ENCODE results near the gene GSTM3. TPM values are rescaled to one million over a fixed set of nuclear protein-coding genes. Genes with fewer than 3 reads are reported as not detected.
A peak's percentile ranks its signal among the peaks of the same experiment; 100 is the strongest.

The GSTM3 gene
- total and polyA plus RNA-seq, 2 of the 13 experiments (the other 11 are each of a cell fraction or from before 2014, with no cell fraction given), result 127 to 142 TPM

GRCh38 chr1:109771712-109772657, 31.1 kb upstream of the GSTM3 start (continued):
- TF ChIP-seq FOXM1 (CRISPR knock-in tag; IDR thresholded peaks at IDR 0.05), result no peak
- no peak for TF ChIP-seq IKZF4 (CRISPR knock-in tag; IDR thresholded peaks at IDR 0.05; ENCODE audit: borderline replicate concordance, low read depth, not compliant biosample characterization)
- TF ChIP-seq EHMT2 (IDR thresholded peaks at IDR 0.05; ENCODE audit: borderline replicate concordance, low read depth, low read length), result no peak
- no peak for TF ChIP-seq REST (IDR thresholded peaks at IDR 0.05; ENCODE audit: borderline replicate concordance in 1 of 2, low read depth in 1 of 2, low read length in 2 of 2)
- no peak for TF ChIP-seq FOXJ3 (CRISPR knock-in tag; IDR thresholded peaks at IDR 0.05; ENCODE audit: borderline replicate concordance)
- TF ChIP-seq RCOR2 (CRISPR knock-in tag; IDR thresholded peaks at IDR 0.05), result no peak
- TF ChIP-seq HNF4A (CRISPR knock-in tag; IDR thresholded peaks at IDR 0.05), result peak; percentile 51; the same call in 1 of the 2 replicates
- peak; percentile 44 for TF ChIP-seq FOSL2 (CRISPR knock-in tag; IDR thresholded peaks at IDR 0.05)
- TF ChIP-seq ZBTB34 (CRISPR knock-in tag; IDR thresholded peaks at IDR 0.05), result no peak
- TF ChIP-seq ZNF331 (CRISPR knock-in tag; IDR thresholded peaks at IDR 0.05), result no peak
- peak; percentile 62 for TF ChIP-seq SAP130 (CRISPR knock-in tag; IDR thresholded peaks at IDR 0.05; ENCODE audit: low read depth)
- no peak for TF ChIP-seq ZMYM3 (CRISPR knock-in tag; IDR thresholded peaks at IDR 0.05)
- TF ChIP-seq NFIC (IDR thresholded peaks at IDR 0.05; ENCODE audit: low read length), result no peak
- TF ChIP-seq HINFP (CRISPR knock-in tag; IDR thresholded peaks at IDR 0.05; ENCODE audit: low read depth), result no peak
- TF ChIP-seq GMEB1 (CRISPR knock-in tag; IDR thresholded peaks at IDR 0.05; ENCODE audit: borderline replicate concordance), result no peak
- no peak for TF ChIP-seq NR2F6 (IDR thresholded peaks at IDR 0.05)
- TF ChIP-seq NR2F6 (CRISPR knock-in tag; IDR thresholded peaks at IDR 0.05), result peak; percentile 11; the same call in 1 of the 2 replicates
- TF ChIP-seq ZBTB7B (CRISPR knock-in tag; IDR thresholded peaks at IDR 0.05), result no peak
- no peak for TF ChIP-seq BRD4 (CRISPR knock-in tag; IDR thresholded peaks at IDR 0.05)
- TF ChIP-seq ZKSCAN5 (CRISPR knock-in tag; IDR thresholded peaks at IDR 0.05), result no peak
- no peak for TF ChIP-seq PRPF4 (IDR thresholded peaks at IDR 0.05; ENCODE audit: low read depth, low read length, poor library complexity, severe bottlenecking)
- TF ChIP-seq ZNF619 (CRISPR knock-in tag; IDR thresholded peaks at IDR 0.05), result no peak
- TF ChIP-seq NR3C1 (CRISPR knock-in tag; IDR thresholded peaks at IDR 0.05), result no peak

Measured in HepG2 (cell line).